Measurements from ENCODE around the gene UGT1A9.

Gene UGT1A9

DNA sequence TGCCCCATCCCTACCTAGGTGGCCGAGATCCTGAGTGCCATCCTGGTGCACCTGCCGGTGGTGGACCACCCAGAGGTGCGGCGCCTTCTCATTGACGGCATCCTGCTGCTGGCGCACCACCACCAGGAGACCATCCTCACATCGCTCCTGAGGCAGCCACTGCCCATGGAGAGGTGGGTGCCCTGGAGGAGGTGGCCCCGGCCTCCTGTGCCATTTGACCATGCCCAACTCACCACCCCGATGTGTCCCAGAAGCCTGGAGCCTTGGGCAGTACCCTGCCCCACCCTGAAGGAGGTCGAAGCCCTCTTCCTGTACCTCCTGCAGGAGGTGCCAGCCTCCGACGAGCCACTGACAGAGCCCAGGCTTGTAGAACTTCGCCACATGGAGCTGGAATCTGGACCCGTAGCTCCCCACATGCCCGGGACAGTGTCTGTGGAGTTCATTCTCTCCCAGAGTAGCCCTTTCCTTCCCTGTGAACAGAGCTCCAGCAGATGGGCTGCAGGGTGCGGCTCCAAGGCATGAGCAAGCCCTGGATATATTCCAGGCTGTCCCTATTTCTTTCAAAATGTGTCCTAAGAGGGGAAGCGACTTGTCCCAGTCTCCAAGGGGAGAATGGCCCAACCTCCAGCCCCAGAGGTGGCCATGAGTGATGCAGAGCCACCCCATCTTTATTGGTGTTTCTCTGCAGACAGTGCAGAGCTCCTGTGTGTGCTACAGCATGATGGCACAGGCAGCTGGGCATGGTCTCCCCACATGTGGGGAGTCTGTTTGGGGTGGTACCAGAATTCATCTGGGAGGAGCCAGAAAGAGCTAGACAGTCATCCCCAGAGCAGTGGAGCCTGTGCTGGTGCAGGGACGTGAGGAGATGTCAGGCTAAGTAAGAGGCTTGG lies 148.4 kb downstream of the UGT1A9 start:
- DNase-seq, result no peak

DNA sequence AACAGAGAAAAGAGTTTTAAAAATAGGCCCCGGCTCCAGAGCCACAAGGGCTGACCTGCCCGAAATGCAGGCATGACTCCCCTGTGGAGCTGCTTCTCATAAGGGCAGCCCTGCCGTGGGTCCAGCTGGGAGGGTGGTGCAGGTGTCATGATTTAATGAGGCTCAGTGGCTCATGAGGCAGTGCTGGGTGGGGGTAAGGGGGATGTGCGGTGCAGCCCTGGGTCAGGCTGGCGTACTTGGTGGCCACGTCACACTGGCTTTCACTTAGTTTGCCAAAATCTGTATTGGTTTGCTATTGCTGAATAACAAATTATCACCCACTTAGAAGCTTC lies 149.0 kb downstream of the UGT1A9 start:
- DNase-seq, result no peak

DNA sequence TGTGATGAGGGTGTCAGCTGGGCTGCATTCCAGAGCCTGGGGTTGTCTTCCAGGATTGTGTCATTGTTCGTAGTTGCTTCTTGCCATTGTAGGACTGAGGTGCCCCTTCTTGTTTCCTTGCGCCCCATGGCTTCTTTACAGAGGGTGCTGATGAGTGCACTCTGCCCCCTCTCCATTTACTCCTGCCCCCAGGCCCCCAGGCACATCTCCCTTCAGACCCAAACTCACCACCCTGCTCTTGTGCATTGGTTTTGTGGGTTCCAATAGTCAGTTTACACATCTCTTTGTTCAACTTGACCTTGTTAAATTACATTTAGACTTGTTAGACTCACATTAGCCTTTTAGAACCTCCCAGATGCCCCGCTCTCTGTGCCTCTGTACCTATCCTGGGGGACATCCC lies 149.5 kb downstream of the UGT1A9 start:
- no peak for DNase-seq

DNA sequence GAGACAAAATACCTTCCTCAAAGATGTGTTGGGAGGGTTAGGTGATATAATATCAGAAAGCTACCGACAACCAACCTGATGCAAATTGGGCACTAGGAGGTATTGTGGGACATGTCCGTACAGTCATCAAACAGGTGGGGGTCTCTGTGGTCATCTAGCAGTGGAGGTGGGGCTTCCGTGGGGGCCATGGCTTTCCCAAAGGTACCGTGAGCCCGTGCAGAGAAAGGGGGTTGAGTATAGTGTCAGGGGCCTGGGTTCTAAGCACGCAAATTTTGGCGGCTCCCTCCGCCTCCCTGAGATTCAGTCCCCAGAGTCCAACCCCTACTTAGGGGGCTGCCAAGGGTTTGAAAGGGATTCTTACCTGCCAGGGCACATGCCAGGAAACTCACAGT lies 150.0 kb downstream of the UGT1A9 start:
- DNase-seq, result no peak

DNA sequence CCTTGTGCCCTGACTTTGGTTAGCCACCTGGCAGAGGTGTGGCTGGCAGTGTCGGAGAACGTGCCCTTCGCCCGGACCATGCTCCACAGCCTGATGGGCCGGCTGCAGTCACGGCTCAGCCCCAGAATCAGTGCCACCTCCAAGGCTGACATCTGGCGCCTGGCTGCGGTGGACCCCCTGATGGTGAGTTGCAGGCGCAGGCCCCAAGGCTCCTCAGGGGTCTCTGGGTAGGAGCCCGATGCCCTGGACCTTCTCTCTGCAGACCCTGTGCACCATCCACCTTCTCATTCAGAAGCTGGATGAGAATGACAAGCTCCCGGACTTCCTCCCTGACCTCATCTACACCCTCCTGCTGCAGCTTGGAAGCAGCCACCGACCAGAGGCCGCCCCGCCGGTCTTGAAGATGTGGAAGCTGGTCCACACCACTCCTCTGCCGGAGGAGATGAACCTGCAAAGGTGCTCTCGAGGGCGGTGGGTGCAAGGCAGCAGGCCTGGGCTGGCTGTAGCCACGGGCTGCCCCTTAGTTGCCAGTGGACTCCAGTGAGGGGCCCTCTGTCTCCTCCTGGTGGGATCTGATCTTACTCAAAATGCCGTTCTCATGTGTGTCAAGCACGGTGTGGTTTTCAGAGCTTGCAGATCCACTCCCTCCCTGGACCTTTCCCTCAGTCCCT lies 150.5 kb downstream of the UGT1A9 start:
- DNase-seq, result no peak
